Aorta (tissue), 5 donors: ENCODE results near the gene AKT3. TPM values are rescaled to one million over a fixed set of nuclear protein-coding genes. Genes with fewer than 3 reads are reported as not detected.

ENCODE experiments used
- ATAC-seq: fragments of 200-7000 bp; cut with Tn5 transposase; one replicate; pipeline ENCODE4 v1.9.1; 2022; ENCODE audit warnings: moderate library complexity; ENCODE audit not compliant: low FRiP score
- DNase-seq, 2 donors: peaks; one replicate each; pipeline ENCODE4 v3.0.0-alpha.2; 2020
- H3K27ac ChIP-seq, 2 donors: one replicate each; pipeline ENCODE4 v1.5.1; 2013; ENCODE audit warnings: low read length in 2 of 2, mild to moderate bottlenecking in 2 of 2, moderate library complexity in 2 of 2, control low read depth in 1 of 2, inconsistent platforms in 1 of 2, low read depth in 1 of 2
- H3K27me3 ChIP-seq, 2 donors: one replicate each; pipeline ENCODE4 v1.6.1; 2013; ENCODE audit warnings: control low read depth in 1 of 2, low read length in 1 of 2, mild to moderate bottlenecking in 1 of 2, moderate library complexity in 1 of 2; ENCODE audit not compliant: insufficient read depth in 2 of 2, control insufficient read depth in 1 of 2
- H3K36me3 ChIP-seq, 2 donors: one replicate each; pipeline ENCODE4 v1.6.1; 2013; ENCODE audit warnings: control low read depth in 1 of 2, low read length in 1 of 2, mild to moderate bottlenecking in 1 of 2; ENCODE audit not compliant: insufficient read depth in 2 of 2, control insufficient read depth in 1 of 2
- H3K4me1 ChIP-seq, 2 donors: one replicate each; pipeline ENCODE4 v1.6.1; 2013; ENCODE audit warnings: low read length in 2 of 2, control low read depth in 1 of 2, mild to moderate bottlenecking in 1 of 2, moderate library complexity in 1 of 2; ENCODE audit not compliant: insufficient read depth in 2 of 2, control insufficient read depth in 1 of 2
- H3K4me3 ChIP-seq, 2 donors: one replicate each; pipeline ENCODE4 v1.5.1; 2013; ENCODE audit warnings: low read length in 2 of 2, control low read depth in 1 of 2, mild to moderate bottlenecking in 1 of 2
- H3K9me3 ChIP-seq: one replicate; pipeline ENCODE4 v1.6.1; 2013; ENCODE audit warnings: mild to moderate bottlenecking, low read length; ENCODE audit not compliant: control insufficient read depth
- WGBS, 2 donors: extraction: QIAGEN DNeasy Blood & Tissue Kit; methylation state at CpG; one replicate each; pipeline ENCODE4 v1.1.7; 2013; 5-methylcytosine and 5-hydroxymethylcytosine counted together
- intact Hi-C, 2 donors: fragments of 100-400 bp; cut with DNase I; formaldehyde crosslinking; loops; one replicate each; pipeline versions ENCODE4 v1.14.2 to v1.15.0; 2022
- polyA plus RNA-seq, 2 donors: library from polyadenylated mRNA; stranded (reverse); fragments of 200-250 nt; gene quantifications; one replicate each; pipeline ENCODE4 v1.2.3, GENCODE V29; 2013
- total RNA-seq, 2 donors: library from RNA; stranded (reverse); fragmentation: NEBNext Ultra II Directional; extraction: Animal tissue kit (Norgen Biotek cat#: 25700); gene quantifications; one replicate each; pipeline ENCODE4 v1.2.1, GENCODE V29; 2021
- donor health status: healthy with polysubstance abuse.
- donor health status: Bipolar disorder and iron deficiency.
- donor health status: DM: no; HTN: no; CAD: no.
- donor health status: DM: no; HTN: no; CAD: no.
- donor health status: DM: yes; HTN: yes; CAD: no.

AKT3 gene
- total and polyA plus RNA-seq, 4 donors, result 18.6 to 177 (median 104) TPM

- ATAC-seq (no peak), DNase-seq (no peak)
- Histone ChIP-seq H3K27ac (no peak overlapping the region), H3K4me3 (no peak overlapping the region), H3K27me3 (no peaks in the 10 kb centered on the region), H3K4me1 (no peaks in the 10 kb centered on the region), H3K36me3 (no peaks in the 10 kb centered on the region), H3K9me3 (no peaks in the 10 kb centered on the region)
- intact Hi-C loops, result no loop called here
- WGBS, 2 donors, result 84% methylated on average over 3 of the region's 3 CpGs
Measured at GRCh38 chr1:243708210-243708609, 141.8 kb downstream of the AKT3 start.

- Histone ChIP-seq H3K4me1 (no peaks in the 10 kb centered on the region), H3K4me3 (no peak overlapping the region), H3K36me3 (no peaks in the 10 kb centered on the region), H3K9me3 (no peaks in the 10 kb centered on the region), H3K27ac (no peak overlapping the region), H3K27me3 (no peaks in the 10 kb centered on the region)
- DNase-seq (no peak), ATAC-seq (no peak)
- 92 to 93% methylated on average over 2 of the region's 2 CpGs for WGBS, 2 donors
- intact Hi-C loops, result no loop called here
Measured at GRCh38 chr1:243706563-243706962, 143.5 kb downstream of the AKT3 start.

GRCh38 chr1:243705585-243705984 is 144.5 kb downstream of the AKT3 start:
- no peaks in the 10 kb centered on the region for H3K9me3 ChIP-seq
- H3K4me3 ChIP-seq, result no peak overlapping the region
- WGBS, 2 donors, result 84 to 88% methylated on average over 4 of the region's 4 CpGs
- no peaks in the 10 kb centered on the region for H3K36me3 ChIP-seq
- DNase-seq (no peak), ATAC-seq (no peak)
- H3K27me3 ChIP-seq, result no peaks in the 10 kb centered on the region
- no peak overlapping the region for H3K27ac ChIP-seq
- no peaks in the 10 kb centered on the region for H3K4me1 ChIP-seq
- intact Hi-C loops, result no loop called here

- Histone ChIP-seq H3K4me3 (no peak overlapping the region), H3K4me1 (no peaks in the 10 kb centered on the region), H3K27ac (no peak overlapping the region), H3K9me3 (no peaks in the 10 kb centered on the region), H3K36me3 (no peaks in the 10 kb centered on the region), H3K27me3 (no peaks in the 10 kb centered on the region)
- intact Hi-C loops, result no loop called here
- DNase-seq (no peak), ATAC-seq (no peak)
- WGBS, 2 donors, result 97 to 98% methylated on average over 3 of the region's 3 CpGs
Measured at GRCh38 chr1:243701872-243702271, 148.2 kb downstream of the AKT3 start.

- H3K4me3 ChIP-seq, result no peak overlapping the region
- no peak overlapping the region for H3K27ac ChIP-seq
- H3K36me3 ChIP-seq, result peaks cover 0 to 2% of the 10 kb centered on the region in 2 donors
- ATAC-seq (no peak), DNase-seq (no peak)
- no peaks in the 10 kb centered on the region for H3K9me3 ChIP-seq
- no peaks in the 10 kb centered on the region for H3K4me1 ChIP-seq
- intact Hi-C loops, result no loop called here
- H3K27me3 ChIP-seq, result no peaks in the 10 kb centered on the region
- 37 to 49% methylated on average over 1 of the region's 1 CpG for WGBS, 2 donors
Measured at GRCh38 chr1:243693800-243694199, 156.2 kb downstream of the AKT3 start.

- H3K27ac ChIP-seq, result no peak overlapping the region
- WGBS, 2 donors, result 94 to 96% methylated on average over 1 of the region's 1 CpG
- H3K27me3 ChIP-seq, result no peaks in the 10 kb centered on the region
- H3K4me1 ChIP-seq, result no peaks in the 10 kb centered on the region
- ATAC-seq, result no peak
- no peak overlapping the region for H3K4me3 ChIP-seq
- DNase-seq, result no peak
- peaks cover 0 to 2% of the 10 kb centered on the region in 2 donors for H3K36me3 ChIP-seq
- no peaks in the 10 kb centered on the region for H3K9me3 ChIP-seq
- intact Hi-C loops, result no loop called here
Measured at GRCh38 chr1:243686159-243686558, 163.9 kb downstream of the AKT3 start.

GRCh38 chr1:243680860-243681259 is 169.2 kb downstream of the AKT3 start:
- H3K4me3 ChIP-seq, result no peak overlapping the region
- intact Hi-C loops, result no loop called here
- H3K9me3 ChIP-seq, result no peaks in the 10 kb centered on the region
- no peak overlapping the region for H3K27ac ChIP-seq
- no peaks in the 10 kb centered on the region for H3K36me3 ChIP-seq
- DNase-seq, result no peak
- H3K4me1 ChIP-seq, result no peaks in the 10 kb centered on the region
- no peaks in the 10 kb centered on the region for H3K27me3 ChIP-seq
- ATAC-seq, result no peak

- no peak for DNase-seq
- H3K9me3 ChIP-seq, result no peaks in the 10 kb centered on the region
- H3K4me3 ChIP-seq, result no peak overlapping the region
- no peak for ATAC-seq
- intact Hi-C loops, result no loop called here
- no peaks in the 10 kb centered on the region for H3K4me1 ChIP-seq
- H3K36me3 ChIP-seq, result no peaks in the 10 kb centered on the region
- H3K27ac ChIP-seq, result no peak overlapping the region
- no peaks in the 10 kb centered on the region for H3K27me3 ChIP-seq
- 49% methylated on average over 3 of the region's 3 CpGs for WGBS, 2 donors
Measured at GRCh38 chr1:243672539-243673074, 177.4 kb downstream of the AKT3 start.

GRCh38 chr1:243667591-243667990 is 182.5 kb downstream of the AKT3 start:
- Histone ChIP-seq H3K4me3 (no peak overlapping the region), H3K27me3 (no peaks in the 10 kb centered on the region), H3K27ac (no peak overlapping the region), H3K9me3 (no peaks in the 10 kb centered on the region), H3K36me3 (no peaks in the 10 kb centered on the region), H3K4me1 (no peaks in the 10 kb centered on the region)
- no peak for DNase-seq
- no peak for ATAC-seq
- intact Hi-C loops, result no loop called here
- 95 to 98% methylated on average over 2 of the region's 2 CpGs for WGBS, 2 donors
